ENCODE measurements around the gene CYTH1.

Gene CYTH1

GRCh38 chr17:78797691-78798585 is 15.9 kb upstream of the CYTH1 start:
- H3K4me3 ChIP-seq (ENCODE audit: low read length): no peak overlapping the region
- TF ChIP-seq ZNF274 (IDR thresholded peaks at IDR 0.05; ENCODE audit: low read depth, low read length): no peak

GRCh38 chr17:78797213-78797612 is 15.1 kb upstream of the CYTH1 start:
- H3K4me3 ChIP-seq (ENCODE audit: low read length): no peak overlapping the region
- no peak for TF ChIP-seq ZNF274 (IDR thresholded peaks at IDR 0.05; ENCODE audit: low read depth, low read length)

- no peak overlapping the region for H3K4me3 ChIP-seq (ENCODE audit: low read length)
- TF ChIP-seq ZNF274 (IDR thresholded peaks at IDR 0.05; ENCODE audit: low read depth, low read length): no peak
Measured at GRCh38 chr17:78796517-78796900, 14.4 kb upstream of the CYTH1 start.

DNA sequence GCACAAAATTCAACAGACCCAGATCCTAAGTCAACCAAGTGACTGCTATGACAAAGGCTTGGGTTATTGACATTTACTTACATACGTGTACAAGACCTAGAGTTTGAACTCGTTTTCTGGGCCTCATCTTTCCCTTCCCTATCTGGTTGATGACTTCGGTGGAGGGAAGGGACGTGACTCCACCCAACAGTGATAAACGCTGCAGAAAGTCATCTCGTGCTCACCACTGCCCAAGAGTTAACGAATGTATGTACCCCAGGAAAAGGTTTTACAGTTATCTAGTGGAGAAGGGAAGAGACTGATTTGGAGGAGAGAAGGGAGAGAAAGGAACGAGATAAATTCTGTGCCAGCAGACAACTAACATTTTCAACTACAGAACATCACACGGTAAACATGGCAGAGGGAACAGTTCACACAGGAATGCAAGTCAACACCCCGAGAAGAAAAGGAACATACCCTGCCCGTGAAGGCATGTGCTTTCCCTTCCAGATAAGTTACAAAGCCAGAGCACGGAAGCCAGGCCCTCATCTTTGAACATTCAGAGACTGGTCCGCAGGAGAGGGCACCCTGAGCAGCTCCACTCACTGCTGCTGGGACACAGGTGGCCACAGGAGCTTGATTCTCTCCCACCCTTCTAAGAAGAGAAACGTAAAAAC is 13.9 kb upstream of the CYTH1 start:
- no peak overlapping the region for H3K4me3 ChIP-seq (ENCODE audit: low read length)
- no peak for TF ChIP-seq ZNF274 (IDR thresholded peaks at IDR 0.05; ENCODE audit: low read depth, low read length)

DNA sequence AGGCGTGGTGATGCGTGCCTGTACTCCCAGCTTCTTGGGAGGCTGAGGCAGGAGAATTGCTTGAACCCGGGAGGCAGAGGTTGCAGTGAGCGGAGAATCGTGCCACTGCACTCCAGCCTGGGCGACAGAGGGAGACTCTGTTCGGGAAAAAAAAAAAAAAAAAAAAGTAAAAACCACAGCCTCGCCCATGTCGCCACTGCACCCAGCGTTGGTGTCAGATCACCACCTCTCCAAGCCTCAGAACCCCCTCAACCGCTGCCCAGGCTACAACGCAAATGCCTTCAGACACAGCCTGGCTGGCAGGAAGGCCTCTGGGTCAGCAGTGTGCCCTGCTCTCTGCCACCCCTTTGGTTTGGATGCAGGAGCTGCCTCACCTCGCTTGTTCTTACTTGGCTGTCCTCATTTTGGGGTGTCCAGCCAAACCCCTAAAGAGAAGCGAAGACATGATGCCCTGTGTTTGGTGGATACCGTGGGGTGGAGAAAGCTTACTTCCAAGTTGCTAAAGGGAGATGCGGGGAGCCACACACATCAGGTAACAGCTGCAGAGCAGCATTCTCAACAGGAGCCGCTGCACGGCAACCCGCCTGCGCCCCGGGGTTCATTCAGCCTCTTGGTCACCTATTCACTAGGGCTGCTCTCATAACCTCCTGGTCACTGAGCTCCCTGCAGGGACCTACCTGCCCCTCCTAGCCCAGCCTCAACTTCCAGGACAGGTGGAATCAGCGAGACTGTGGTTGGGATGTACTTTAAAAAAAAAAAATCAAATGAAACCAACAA is 13.0 kb upstream of the CYTH1 start:
- TF ChIP-seq ZNF274 (IDR thresholded peaks at IDR 0.05; ENCODE audit: low read depth, low read length): no peak
- no peak overlapping the region for H3K4me3 ChIP-seq (ENCODE audit: low read length)

DNA sequence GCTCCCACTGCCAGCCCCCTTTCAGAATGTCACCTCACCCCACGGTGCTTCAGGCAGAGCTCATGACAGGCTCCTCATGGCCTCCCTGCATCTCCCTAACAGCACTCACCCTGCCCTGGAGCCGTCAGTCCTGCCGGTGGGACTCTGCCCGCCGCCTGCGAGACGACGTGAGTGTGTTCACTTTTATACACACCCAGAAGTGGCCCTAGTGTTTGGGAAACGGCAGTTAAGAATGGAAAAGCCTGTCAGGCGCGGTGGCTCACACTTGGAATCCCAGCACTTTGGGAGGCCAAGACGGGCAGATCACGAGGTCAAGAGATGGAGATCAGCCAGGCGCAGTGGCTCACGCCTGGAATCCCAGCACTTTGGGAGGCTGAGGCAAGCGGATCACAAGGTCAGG is 12.3 kb upstream of the CYTH1 start:
- H3K4me3 ChIP-seq (ENCODE audit: low read length): no peak overlapping the region
- TF ChIP-seq ZNF274 (IDR thresholded peaks at IDR 0.05; ENCODE audit: low read depth, low read length): no peak

DNA sequence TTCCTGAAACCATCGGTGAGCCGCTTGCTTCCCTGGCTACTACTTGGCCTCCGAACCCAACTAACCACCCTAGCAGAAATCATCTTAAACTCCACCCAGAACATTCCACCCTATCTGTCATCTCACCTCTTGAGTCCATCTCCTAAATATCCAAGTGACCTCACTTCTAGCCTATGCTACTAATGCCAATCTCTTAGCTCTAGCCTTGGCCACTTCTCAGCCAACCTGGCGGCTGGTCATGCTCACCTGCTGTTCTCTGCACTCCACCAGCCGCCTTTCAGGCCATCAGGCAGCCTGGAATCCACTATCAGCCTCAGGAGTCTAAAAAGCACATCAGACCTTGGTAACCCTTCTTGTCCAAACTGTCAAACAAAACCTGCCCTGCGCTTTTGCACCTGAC is 11.9 kb upstream of the CYTH1 start:
- no peak for TF ChIP-seq ZNF274 (IDR thresholded peaks at IDR 0.05; ENCODE audit: low read depth, low read length)

DNA sequence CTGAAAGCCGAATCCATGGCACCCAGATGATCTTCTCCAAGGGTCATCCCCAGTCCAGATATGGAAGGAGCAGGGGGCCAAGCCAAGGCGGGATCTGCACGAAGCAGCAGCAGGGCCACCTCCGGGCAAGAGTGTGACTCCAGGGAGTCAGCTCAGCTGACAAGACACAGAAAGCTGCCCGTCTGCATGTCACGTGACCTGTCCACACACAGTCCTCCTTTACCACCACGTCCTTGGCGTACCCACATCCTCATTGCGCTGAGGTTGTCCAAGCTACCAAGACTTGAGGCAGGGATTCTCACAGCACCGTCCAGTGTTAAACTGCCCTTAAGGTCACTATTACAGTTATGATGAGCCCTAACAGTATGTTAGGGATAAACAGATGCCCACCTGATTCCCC is 11.3 kb upstream of the CYTH1 start:
- no peak overlapping the region for H3K4me3 ChIP-seq (ENCODE audit: low read length)
- TF ChIP-seq ZNF274 (IDR thresholded peaks at IDR 0.05; ENCODE audit: low read depth, low read length): no peak

More for the DNA sequence above, 11.9 kb upstream of the CYTH1 start:
- no peak overlapping the region for H3K4me3 ChIP-seq (ENCODE audit: low read length)

GRCh38 chr17:78791840-78792709 is 10.0 kb upstream of the CYTH1 start:
- TF ChIP-seq ZNF274 (IDR thresholded peaks at IDR 0.05; ENCODE audit: low read depth, low read length): no peak
- no peak overlapping the region for H3K4me3 ChIP-seq (ENCODE audit: low read length)

DNA sequence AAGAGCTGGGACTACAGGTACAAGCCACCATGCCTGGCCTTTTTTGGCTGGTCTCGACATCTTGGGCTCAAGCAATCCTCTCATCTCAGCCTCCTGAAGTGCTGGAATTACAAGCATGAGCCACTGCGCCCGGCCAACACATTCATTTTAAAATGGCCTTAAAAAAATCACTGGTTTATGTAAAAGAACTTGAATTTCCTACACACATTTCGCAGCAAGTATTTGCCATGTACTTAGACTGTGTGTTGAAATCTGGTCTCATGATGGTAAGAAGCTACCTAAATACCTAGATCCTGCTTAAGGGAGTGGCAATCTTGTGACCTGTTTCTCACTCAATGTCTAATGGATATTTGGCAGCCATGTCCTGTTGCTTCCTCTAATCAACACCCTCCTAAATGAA is 8.5 kb upstream of the CYTH1 start:
- H3K4me3 ChIP-seq (ENCODE audit: low read length): no peak overlapping the region
- TF ChIP-seq ZNF274 (IDR thresholded peaks at IDR 0.05; ENCODE audit: low read depth, low read length): no peak

DNA sequence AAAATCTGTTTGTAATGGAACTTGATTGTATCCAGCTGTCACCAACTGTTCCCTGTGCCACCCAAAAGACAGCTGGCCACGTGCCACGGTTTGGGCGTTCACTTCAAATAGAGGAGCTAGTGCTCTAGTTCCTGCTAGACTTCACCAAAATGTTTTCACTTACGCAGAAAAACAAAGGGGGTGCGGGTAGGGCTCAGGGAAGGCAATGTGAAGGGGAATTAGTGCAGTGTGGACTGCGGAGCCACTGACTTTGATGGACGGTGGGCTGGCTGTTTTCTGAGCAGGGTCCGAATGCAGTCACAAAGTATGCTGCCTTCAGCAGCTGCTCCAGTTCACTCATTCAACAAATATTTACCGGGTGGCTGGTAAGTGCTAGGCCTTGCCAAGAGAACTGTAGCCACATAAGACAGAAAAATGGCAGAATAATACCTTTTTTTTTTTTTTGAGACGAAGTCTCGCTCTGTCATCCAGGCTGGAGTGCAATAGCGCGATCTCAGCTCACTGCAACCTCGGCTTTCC is 7.6 kb upstream of the CYTH1 start:
- TF ChIP-seq ZNF274 (IDR thresholded peaks at IDR 0.05; ENCODE audit: low read depth, low read length): no peak
- H3K4me3 ChIP-seq (ENCODE audit: low read length): no peak overlapping the region

DNA sequence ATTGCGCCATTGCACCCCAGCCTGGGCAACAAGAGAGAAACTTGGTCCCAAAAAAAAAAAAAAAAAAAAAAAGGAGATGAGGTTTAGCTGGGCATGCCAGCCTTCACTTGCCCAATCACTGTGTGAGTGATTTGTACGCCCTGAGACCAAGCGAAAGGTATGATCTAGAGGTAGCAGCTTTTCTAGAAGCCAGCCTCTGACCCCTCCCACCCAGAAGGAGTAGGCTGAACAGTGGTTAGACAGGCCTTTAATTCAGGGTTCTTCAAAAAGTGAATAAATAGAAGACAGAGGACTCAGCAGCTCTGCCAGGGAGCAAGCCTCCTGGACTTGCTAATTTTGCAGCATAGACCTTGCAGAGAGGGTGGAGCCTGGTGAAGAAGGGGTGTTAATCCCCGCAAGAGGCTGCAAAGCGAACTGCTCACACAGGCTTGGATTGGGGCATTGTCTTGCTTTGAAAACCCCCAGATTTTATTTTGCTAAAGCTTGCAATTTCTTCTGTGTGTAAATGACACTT is 7.1 kb upstream of the CYTH1 start:
- H3K4me3 ChIP-seq (ENCODE audit: low read length): no peak overlapping the region
- TF ChIP-seq ZNF274 (IDR thresholded peaks at IDR 0.05; ENCODE audit: low read depth, low read length): no peak

GRCh38 chr17:78788451-78788850 is 6.4 kb upstream of the CYTH1 start:
- no peak for TF ChIP-seq ZNF274 (IDR thresholded peaks at IDR 0.05; ENCODE audit: low read depth, low read length)
- H3K4me3 ChIP-seq (ENCODE audit: low read length): no peak overlapping the region
